SW 1271 (cell line): ENCODE results near the gene NKTR.
A peak's percentile ranks its signal among the peaks of the same experiment; 100 is the strongest.
"Not testable (repeated sequence)": the region's sequence is repeated elsewhere in the genome, so short reads cannot be mapped to it uniquely, and the experiment has no call there.

Experiments
- DNase-seq, 2 experiments: peaks; one replicate each; lab custom pipeline; 2025; lab: John Stamatoyannopoulos, UW

NKTR gene

GRCh38 chr3:42595682-42596081 lies 4.8 kb upstream of the NKTR start:
- no peak for DNase-seq

GRCh38 chr3:42597098-42597497 lies 3.4 kb upstream of the NKTR start:
- DNase-seq, result not testable (repeated sequence)

DNA sequence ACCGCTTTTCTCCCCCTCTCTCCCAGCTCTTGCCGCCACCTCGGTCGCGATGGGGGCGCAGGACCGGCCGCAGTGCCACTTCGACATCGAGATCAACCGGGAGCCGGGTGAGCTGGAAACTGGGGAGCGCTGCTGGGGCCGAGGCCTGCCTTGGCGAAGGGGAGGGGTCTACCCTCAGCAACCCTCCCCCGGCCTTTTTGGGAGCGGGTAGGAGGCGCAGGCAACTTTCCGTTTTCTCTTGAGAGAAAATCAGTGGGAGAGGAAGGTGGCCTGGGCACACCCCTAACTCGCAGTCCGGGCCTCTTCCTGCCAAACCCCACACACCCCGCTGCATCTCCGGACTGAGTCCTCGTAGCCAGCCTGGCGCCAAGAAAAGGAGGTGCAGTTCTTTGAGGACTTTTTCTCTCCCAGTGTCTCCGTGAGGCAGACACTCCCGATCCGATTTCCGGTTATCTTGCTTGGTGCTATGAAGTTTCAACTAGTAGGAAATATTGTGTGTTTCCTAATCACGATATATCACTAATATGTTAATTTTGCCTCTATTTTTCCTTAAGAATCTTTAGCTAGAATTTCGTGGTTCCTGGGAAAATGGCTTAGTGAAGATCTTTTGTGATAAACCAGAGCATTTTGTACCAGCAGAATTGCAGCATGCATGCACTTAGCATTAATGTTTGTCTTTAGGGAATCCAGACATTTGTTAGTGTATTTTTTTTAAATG lies 631 bp downstream of the NKTR start:
- DNase-seq, result peak; percentile 62 to 88

DNA sequence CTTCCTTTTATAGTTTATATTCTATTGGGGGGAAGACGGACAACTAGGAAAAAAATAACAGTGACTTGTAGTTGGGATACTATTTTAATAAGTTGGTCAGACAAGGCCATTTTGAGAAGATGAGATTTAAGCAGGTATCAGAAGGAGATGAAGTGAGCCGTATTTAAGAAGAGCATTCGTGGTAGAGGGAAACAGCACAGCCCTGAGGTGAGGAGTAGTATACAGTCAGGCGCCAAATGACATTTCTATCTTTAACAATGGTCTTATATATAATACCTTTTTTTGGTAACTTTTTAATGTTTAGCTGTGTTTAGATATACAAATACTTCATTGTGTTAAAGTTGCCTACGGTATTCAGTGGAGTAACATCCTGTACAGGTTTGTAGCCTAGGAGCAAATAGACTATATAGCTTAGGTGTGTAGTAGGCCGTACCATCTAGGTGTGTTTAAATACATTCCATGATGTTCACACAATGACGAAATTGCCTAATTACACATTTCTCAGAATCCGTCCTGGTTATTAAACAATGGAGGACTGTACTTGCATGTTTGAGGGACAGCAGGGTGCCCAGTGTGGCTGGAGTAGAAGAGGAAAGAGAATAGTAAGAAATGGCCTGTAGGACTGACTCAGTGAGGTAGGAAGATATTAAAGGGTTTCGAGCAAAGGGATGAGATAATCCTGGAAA lies 1.6 kb downstream of the NKTR start:
- peak in 1 of 2 experiments; percentile 50 for DNase-seq

DNA sequence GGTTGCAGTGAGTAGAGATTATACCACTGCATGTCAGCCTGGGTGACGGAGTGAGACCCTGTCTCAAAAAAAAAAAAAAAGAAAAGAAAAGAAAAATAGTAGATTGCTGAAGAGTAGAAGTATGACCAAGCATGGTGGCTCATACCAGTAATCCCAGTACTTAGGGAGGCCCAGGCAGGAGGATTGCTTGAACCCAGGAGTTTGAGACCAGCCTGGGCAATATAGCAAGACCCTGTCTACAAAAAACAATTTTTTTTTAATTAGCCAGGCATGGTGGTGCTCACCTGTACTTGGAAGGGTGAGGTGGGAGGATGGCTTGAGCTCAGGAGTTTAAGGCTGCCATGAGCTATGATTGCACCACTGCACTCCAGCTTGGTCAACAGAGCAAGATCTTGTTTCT lies 2.5 kb downstream of the NKTR start:
- no peak for DNase-seq

DNA sequence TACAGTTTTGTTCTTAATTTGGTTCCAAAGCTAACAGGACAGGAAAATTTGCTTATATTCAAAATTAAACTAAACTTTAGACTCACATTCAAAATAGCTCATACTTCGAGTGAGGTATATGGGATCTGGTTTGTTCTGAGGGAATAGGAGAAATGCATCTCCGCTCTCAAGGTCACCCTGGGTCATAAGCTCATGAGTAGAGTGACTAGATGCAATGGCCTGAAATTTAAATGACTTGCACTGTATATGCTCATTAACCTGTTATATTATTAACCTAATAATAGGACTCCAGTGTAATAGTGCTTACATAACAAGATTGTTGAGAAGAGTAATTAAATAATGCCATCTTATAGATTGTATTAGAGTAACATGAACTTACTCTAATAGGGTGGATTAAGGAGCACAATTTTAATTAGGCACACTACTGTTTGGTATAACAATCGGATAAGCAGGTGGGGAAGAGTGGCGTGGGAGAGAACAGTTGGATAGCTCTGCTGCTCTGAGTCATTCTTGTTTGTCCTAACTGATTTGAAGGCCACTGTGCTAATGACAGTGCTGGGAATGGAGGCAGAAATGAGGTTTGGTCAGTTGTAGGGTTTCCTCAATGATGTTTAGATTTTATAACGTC lies 5.2 kb downstream of the NKTR start:
- no peak for DNase-seq

DNA sequence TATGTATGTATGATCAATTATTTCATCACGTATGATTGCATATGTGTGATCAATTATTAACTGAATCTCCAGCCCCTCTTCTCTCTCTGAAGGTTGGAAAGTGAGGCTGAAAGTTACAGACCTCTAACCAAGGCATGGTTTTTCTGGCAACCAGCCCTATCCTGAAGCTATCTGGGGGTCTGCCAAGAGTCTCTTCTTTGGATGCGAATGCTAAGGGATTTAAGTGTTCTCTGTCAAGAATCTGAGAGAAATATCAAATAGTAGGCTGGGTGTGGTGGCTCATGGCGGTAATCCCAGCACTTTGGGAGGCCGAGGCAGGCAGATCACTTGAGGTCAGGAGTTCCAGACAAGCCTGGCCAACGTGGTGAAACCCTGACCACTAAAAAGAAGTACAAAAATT lies 8.1 kb downstream of the NKTR start:
- no peak for DNase-seq

DNA sequence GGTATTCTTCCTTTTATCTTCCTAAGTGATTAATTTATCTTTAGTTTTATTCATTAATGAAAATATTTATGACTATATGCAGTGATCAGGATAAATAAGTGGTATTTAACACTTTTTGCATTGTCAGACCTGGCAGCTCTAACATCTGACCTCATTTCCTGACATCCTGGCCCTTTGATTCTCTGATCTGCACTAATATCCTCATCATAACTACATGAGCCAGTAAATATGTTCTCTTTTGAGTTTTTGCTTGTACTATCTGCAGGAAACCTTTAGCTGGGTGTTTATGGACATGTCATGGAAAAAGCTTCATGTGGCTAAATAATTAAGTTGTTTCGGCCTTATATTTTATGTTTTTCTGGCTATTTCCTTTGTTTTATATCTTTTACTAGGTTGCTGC lies 10.5 kb downstream of the NKTR start:
- no peak for DNase-seq

DNA sequence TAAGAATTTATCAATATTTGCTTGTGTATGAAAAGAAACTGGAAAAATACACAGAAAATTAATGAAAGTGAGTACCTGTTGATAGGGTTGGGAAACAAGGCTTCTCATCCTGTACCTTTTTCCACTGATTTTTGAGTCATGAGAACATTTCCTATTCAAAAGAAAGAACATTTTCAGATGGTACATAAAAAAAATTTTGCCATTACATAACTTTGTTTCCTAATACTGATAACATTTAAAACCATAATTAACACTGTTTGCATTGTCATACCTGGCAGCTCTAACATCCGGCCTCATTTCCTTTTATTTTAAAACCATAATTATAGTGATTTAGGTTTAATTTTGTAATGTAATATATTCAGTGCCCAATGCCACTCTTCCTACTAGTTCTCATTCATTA lies 11.7 kb downstream of the NKTR start:
- no peak for DNase-seq

DNA sequence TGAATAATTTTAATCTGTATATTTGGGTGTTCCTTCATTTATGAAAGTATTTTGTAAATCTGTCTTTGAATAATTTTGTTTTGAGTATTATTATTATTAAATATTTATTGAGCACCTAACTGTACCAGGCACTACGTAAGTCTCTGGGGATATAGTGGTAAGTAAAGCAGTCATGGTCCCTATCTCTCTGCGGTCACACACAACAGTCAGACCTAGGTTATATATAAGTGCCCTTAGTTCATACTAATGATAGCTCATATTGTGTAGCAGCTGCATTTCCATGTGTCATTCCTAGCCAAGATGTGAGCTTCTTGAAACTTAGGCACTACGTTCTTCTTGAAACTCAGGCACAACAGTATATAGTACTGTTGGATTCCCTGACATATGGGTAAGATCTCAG lies 12.4 kb downstream of the NKTR start:
- no peak for DNase-seq

GRCh38 chr3:42613462-42613861 lies 13.0 kb downstream of the NKTR start:
- DNase-seq, result peak in 1 of 2 experiments; percentile 37

DNA sequence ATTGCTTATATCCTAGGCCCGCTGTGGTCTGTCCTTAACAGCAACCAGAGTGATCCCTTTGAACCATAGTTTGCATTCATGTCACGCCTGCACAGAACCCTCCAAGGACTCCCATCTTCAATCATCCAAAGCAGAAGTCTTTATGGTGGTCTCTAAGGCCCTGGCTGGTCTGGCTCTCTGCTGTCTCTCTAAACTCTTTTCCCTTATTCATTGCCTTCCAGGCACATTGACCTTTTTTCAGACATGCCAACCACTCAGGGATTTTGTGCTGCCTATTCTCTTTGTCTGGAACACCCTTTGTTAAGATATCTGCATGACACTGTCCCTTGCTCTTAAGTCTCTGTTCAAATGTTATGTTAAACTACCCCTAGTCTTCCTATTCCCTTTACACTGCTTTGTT lies 31.1 kb downstream of the NKTR start:
- no peak for DNase-seq

- no peak for DNase-seq
These were observed 31.7 kb downstream of the NKTR start for GRCh38 chr3:42632146-42632545.

- DNase-seq, result no peak
These were observed 33.1 kb downstream of the NKTR start for GRCh38 chr3:42633544-42633943.

- peak in 1 of 2 experiments; percentile 64 for DNase-seq
These were observed 34.6 kb downstream of the NKTR start for GRCh38 chr3:42635111-42635510.

- DNase-seq, result no peak
These were observed 36.5 kb downstream of the NKTR start for GRCh38 chr3:42637001-42637400.

- DNase-seq, result no peak
These were observed 37.9 kb downstream of the NKTR start for GRCh38 chr3:42638339-42638842.

DNA sequence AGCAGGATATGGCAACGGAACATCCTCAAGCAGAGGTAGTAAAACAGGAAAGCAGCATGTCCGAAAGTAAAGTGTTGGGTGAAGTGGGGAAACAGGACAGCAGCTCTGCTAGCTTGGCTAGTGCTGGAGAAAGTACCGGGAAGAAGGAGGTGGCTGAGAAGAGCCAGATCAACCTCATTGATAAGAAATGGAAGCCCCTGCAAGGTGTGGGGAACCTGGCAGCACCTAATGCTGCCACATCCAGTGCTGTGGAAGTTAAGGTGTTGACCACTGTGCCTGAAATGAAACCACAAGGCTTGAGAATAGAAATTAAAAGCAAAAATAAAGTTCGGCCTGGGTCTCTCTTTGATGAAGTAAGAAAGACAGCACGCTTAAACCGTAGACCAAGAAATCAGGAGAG lies 38.7 kb downstream of the NKTR start:
- DNase-seq, result no peak

- DNase-seq, result no peak
These were observed 39.6 kb downstream of the NKTR start for GRCh38 chr3:42640129-42640528.

DNA sequence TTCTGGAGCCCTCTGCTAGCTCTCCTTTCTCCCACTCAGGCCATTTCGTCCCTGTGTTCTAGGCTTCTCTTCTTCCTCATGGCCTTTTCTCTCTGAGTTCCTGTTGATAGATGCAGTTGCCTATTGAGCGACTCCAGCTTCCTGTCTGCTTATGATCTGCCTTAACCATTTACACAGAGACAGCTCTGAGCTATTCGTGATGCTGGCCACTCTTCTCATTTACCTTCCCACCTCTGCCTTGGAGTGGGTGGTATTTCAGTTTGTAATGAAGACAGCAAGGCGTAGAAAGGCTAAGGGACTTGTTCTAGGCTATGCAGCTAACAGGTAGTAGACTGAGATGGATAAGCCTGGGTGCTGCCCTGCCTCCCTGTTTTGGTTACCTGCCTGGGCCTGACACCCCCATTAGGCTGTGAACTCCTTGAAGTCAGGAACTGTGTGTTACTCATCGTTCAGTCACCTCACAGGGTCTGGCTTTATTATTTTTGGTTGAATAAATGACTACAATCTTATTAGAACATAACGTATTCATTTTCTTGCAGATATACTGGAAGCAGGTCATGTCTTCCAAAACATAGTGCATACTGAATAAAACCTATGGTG lies 40.4 kb downstream of the NKTR start:
- DNase-seq, result no peak

GRCh38 chr3:42647821-42648459 lies 47.5 kb downstream of the NKTR start:
- DNase-seq, result no peak

GRCh38 chr3:42649006-42649405 lies 48.5 kb downstream of the NKTR start:
- no peak for DNase-seq
